HEK293 (cell line): ENCODE results near the gene WWOX.

Experiments used
- CTCF ChIA-PET: fragments of 350-600 bp; formaldehyde crosslinking; extraction: SDS; loops from one replicate; lab custom pipeline; 2021; ENCODE audit warnings: antibody characterized with exemption; lab: Yijun Ruan, JAX
- POLR2A ChIA-PET: fragments of 300-600 bp; formaldehyde crosslinking; extraction: SDS; loops from one replicate; lab custom pipeline; 2020; ENCODE audit warnings: antibody characterized with exemption, inconsistent platforms; lab: Yijun Ruan, JAX
- H3K27ac ChIP-seq: fragments of 200-500 bp; sonication (Bioruptor generic); 2 replicates; pipeline ENCODE4 v1.5.1; 2014; ENCODE audit warnings: low read depth, low read length, control low read depth, inconsistent platforms; ENCODE audit errors: extremely low read depth
- H3K36me3 ChIP-seq, 2 experiments: fragments of 200-500 bp in 1 of 2; sonication (Bioruptor generic) in 1 of 2; 1 replicate in 1 of 2; 2 replicates in 1 of 2; pipeline ENCODE4 v1.5.1; 2014 to 2017; ENCODE audit warnings: inconsistent platforms in 2 of 2, low read length in 2 of 2; ENCODE audit not compliant: control insufficient read depth in 2 of 2, insufficient read depth in 1 of 2
- H3K4me1 ChIP-seq: fragments of 200-500 bp; sonication (Bioruptor generic); 2 replicates; pipeline ENCODE4 v1.5.1; 2014; ENCODE audit warnings: mild to moderate bottlenecking, low read length, inconsistent platforms; ENCODE audit not compliant: control insufficient read depth, insufficient read depth
- H3K4me3 ChIP-seq: 2 replicates; pipeline ENCODE4 v1.5.1; 2011; ENCODE audit warnings: low read depth, mild to moderate bottlenecking, control low read depth, low read length, moderate library complexity
- H3K9me3 ChIP-seq: fragments of 200-500 bp; sonication (Bioruptor generic); 2 replicates; pipeline ENCODE4 v1.5.1; 2014; ENCODE audit warnings: low read depth, low read length, inconsistent platforms; ENCODE audit not compliant: control insufficient read depth, insufficient read depth
- CTCF ChIP-seq: fragments of 450-650 bp; formaldehyde crosslinking; IDR thresholded peaks from 2 replicates; pipeline ENCODE4 v1.5.1; 2016; ENCODE audit warnings: missing biosample characterization, missing genetic modification characterization
- GLI4 ChIP-seq: fragments of 450-650 bp; formaldehyde crosslinking; IDR thresholded peaks from 2 replicates; pipeline ENCODE4 v1.5.1; 2016; ENCODE audit warnings: missing biosample characterization, missing genetic modification characterization
- OVOL3 ChIP-seq: fragments of 450-650 bp; formaldehyde crosslinking; IDR thresholded peaks from 2 replicates; pipeline ENCODE4 v1.5.1; 2016; ENCODE audit warnings: missing biosample characterization, missing genetic modification characterization
- PATZ1 ChIP-seq: fragments of 450-650 bp; formaldehyde crosslinking; IDR thresholded peaks from 2 replicates; pipeline ENCODE4 v1.5.1; 2016; ENCODE audit warnings: missing biosample characterization, missing genetic modification characterization
- PRDM1 ChIP-seq: fragments of 450-650 bp; formaldehyde crosslinking; IDR thresholded peaks from 2 replicates; pipeline ENCODE4; 2016; ENCODE audit warnings: missing biosample characterization, missing genetic modification characterization
- PRDM6 ChIP-seq: fragments of 450-650 bp; formaldehyde crosslinking; IDR thresholded peaks from 2 replicates; pipeline ENCODE4 v1.5.1; 2017; ENCODE audit warnings: missing biosample characterization, missing genetic modification characterization
- YY1 ChIP-seq: fragments of 450-650 bp; formaldehyde crosslinking; IDR thresholded peaks from 2 replicates; pipeline ENCODE4 v1.5.1; 2018; ENCODE audit warnings: missing biosample characterization, missing genetic modification characterization
- ZBTB1 ChIP-seq: fragments of 450-650 bp; formaldehyde crosslinking; IDR thresholded peaks from 2 replicates; pipeline ENCODE4 v1.5.1; 2016; ENCODE audit warnings: missing biosample characterization, missing genetic modification characterization
- ZFHX2 ChIP-seq: fragments of 450-650 bp; formaldehyde crosslinking; conservative IDR thresholded peaks from 2 replicates; pipeline ENCODE4 v1.5.1; 2016; ENCODE audit warnings: missing biosample characterization, missing genetic modification characterization
- ZNF140 ChIP-seq: fragments of 450-650 bp; formaldehyde crosslinking; IDR thresholded peaks from 2 replicates; pipeline ENCODE4 v1.5.1; 2016; ENCODE audit warnings: missing biosample characterization, missing genetic modification characterization
- ZNF2 ChIP-seq: fragments of 450-650 bp; formaldehyde crosslinking; IDR thresholded peaks from 2 replicates; pipeline ENCODE4 v1.5.1; 2016; ENCODE audit warnings: missing biosample characterization, missing genetic modification characterization
- ZNF202 ChIP-seq: fragments of 450-650 bp; formaldehyde crosslinking; IDR thresholded peaks from 2 replicates; pipeline ENCODE4 v1.5.1; 2016; ENCODE audit warnings: missing biosample characterization, missing genetic modification characterization, borderline replicate concordance
- ZNF214 ChIP-seq: fragments of 450-650 bp; formaldehyde crosslinking; IDR thresholded peaks from 2 replicates; pipeline ENCODE4 v1.5.1; 2017; ENCODE audit warnings: missing biosample characterization, mild to moderate bottlenecking, missing genetic modification characterization, borderline replicate concordance
- ZNF223 ChIP-seq: fragments of 450-650 bp; formaldehyde crosslinking; IDR thresholded peaks from 2 replicates; pipeline ENCODE4 v1.5.1; 2016; ENCODE audit warnings: missing biosample characterization, missing genetic modification characterization
- ZNF248 ChIP-seq: fragments of 450-650 bp; formaldehyde crosslinking; IDR thresholded peaks from 2 replicates; pipeline ENCODE4 v1.5.1; 2017; ENCODE audit warnings: missing biosample characterization, missing genetic modification characterization
- ZNF311 ChIP-seq: fragments of 450-650 bp; formaldehyde crosslinking; IDR thresholded peaks from 2 replicates; pipeline ENCODE4 v1.5.1; 2017; ENCODE audit warnings: missing biosample characterization, missing genetic modification characterization, borderline replicate concordance
- ZNF324 ChIP-seq: fragments of 450-650 bp; formaldehyde crosslinking; IDR thresholded peaks from 2 replicates; pipeline ENCODE4 v1.5.1; 2016; ENCODE audit warnings: missing biosample characterization, missing genetic modification characterization
- ZNF530 ChIP-seq: fragments of 450-650 bp; formaldehyde crosslinking; IDR thresholded peaks from 2 replicates; pipeline ENCODE4 v1.5.1; 2016; ENCODE audit warnings: low read depth, missing biosample characterization, missing genetic modification characterization
- ZNF555 ChIP-seq: fragments of 450-650 bp; formaldehyde crosslinking; conservative IDR thresholded peaks from 2 replicates; pipeline ENCODE4 v1.5.1; 2017; ENCODE audit warnings: missing biosample characterization, mild to moderate bottlenecking, missing genetic modification characterization, inconsistent platforms
- ZNF610 ChIP-seq: fragments of 450-650 bp; formaldehyde crosslinking; IDR thresholded peaks from 2 replicates; pipeline ENCODE4 v1.5.1; 2016; ENCODE audit warnings: missing biosample characterization, missing genetic modification characterization, borderline replicate concordance
- ZNF677 ChIP-seq: fragments of 450-650 bp; IDR thresholded peaks from 2 replicates; pipeline ENCODE4 v1.5.0; 2018; ENCODE audit warnings: missing biosample characterization, mild to moderate bottlenecking, missing genetic modification characterization, moderate library complexity

WWOX gene

GRCh38 chr16:78909226-78909625, 809.8 kb downstream of the WWOX start:
- no peak overlapping the region for H3K4me3 ChIP-seq
- no peaks in the 10 kb centered on the region for H3K36me3 ChIP-seq
- ChIA-PET CTCF (no interaction called here), POLR2A (no interaction called here)
- H3K27ac ChIP-seq, result no peak overlapping the region
- no peaks in the 10 kb centered on the region; the same call in 1 of the 2 replicates for H3K4me1 ChIP-seq
- H3K9me3 ChIP-seq, result no peaks in the 10 kb centered on the region
- TF ChIP-seq ZNF223 (tag by site-specific recombination) (no peak), PRDM6 (tag by site-specific recombination) (no peak), ZNF248 (tag by site-specific recombination) (no peak), ZNF214 (tag by site-specific recombination) (no peak), ZFHX2 (tag by site-specific recombination) (no peak), ZNF530 (tag by site-specific recombination) (no peak), ZNF2 (tag by site-specific recombination) (no peak), PATZ1 (tag by site-specific recombination) (no peak), CTCF (tag by site-specific recombination) (no peak), ZNF324 (tag by site-specific recombination) (no peak), ZBTB1 (tag by site-specific recombination) (no peak), GLI4 (tag by site-specific recombination) (no peak), ZNF555 (tag by site-specific recombination) (no peak), ZNF311 (tag by site-specific recombination) (no peak), ZNF677 (tag by site-specific recombination) (no peak), YY1 (tag by site-specific recombination) (no peak), PRDM1 (tag by site-specific recombination) (no peak), ZNF202 (tag by site-specific recombination) (no peak), ZNF140 (tag by site-specific recombination) (no peak)
- TF ChIP-seq, all 188 proteins: peak for 0

GRCh38 chr16:78915811-78916345, 816.4 kb downstream of the WWOX start:
- Histone ChIP-seq H3K4me3 (no peak overlapping the region), H3K9me3 (no peaks in the 10 kb centered on the region), H3K4me1 (no peaks in the 10 kb centered on the region), H3K27ac (no peak overlapping the region), H3K36me3 (no peaks in the 10 kb centered on the region)
- ChIA-PET CTCF (interaction anchor here (0.6 kb wide), 1 partner anchor 855 kb away, joined by 3 read pairs; no protein-coding TSS in a partner anchor), POLR2A (no interaction called here)
- TF ChIP-seq ZNF610, result no peak
- TF ChIP-seq OVOL3 (tag by site-specific recombination), result no peak
